NCI-H187 treated with DMSO at 0.1 percent for 48 hours (cell line): ENCODE measurements around the gene TPRN.
A peak's percentile ranks its signal among the peaks of the same experiment; 100 is the strongest.

Source experiments
- DNase-seq: peaks from one replicate; lab custom pipeline; 2025; lab: John Stamatoyannopoulos, UW

TPRN gene

DNA sequence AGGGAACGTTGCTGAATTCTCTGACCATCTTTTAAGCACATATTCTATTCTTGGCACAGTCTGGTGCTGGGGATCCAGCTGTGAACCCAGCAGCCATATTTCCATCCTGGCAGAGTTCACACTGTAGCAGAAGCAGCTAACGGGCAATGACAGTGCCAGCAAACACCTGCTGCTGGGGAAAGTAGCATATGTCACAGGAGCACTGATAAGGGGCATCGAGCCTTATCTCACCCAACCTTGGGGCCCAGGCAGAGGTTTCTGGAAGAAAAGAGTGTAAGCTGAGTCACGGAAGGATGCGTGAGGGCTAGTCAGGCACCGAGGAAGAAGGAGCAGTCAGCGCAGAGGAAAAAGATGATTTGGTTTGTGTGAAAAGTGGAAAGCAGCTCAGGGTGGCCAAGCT is 6.1 kb upstream of the TPRN start:
- no peak for DNase-seq

DNA sequence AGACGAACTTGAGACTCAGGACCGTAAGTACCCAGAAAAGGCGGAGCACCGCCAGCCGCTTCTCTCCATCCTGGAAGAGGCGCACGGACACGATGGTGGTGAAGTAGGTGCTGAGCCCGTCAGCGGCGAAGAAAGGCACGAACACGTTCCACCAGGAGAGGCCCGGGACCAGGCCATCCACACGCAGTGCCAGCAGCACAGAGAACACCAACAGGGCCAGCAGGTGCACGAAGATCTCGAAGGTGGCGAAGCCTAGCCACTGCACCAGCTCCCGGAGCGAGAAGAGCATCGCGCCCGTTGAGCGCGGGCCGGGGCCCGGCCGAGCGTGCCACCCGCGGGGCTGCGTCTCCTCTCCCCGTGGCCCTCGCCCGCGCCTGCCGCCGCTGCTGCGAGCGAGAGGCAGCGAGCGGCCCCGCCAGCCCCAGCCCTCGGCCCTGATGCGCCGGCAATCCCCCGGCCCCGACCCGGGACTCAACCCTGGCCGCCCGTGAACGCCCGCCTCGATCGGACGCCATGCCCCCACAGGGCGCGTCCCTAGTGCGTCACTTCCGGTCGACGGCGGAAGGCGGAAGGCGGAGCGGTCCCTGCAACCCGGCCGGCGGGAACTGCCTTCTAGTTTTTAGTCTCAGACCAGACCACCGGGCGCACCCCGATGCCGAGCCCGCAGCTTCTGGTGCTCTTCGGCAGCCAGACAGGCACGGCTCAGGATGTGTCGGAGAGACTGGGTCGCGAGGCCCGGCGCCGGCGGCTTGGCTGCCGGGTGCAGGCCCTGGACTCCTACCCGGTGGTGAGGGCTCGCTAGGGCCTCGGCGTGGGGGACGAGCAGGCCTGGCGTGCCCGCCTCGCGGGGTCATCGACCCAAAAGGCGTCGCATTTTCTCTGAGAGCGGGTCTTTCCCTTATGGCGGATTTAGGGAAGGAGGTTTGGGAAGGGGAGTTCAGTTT is 4.9 kb upstream of the TPRN start, which contains the start of the genes NDOR1 and TMEM203:
Gene NDOR1, plus strand, starts transcription at position 575 of the 944 bp plus-strand sequence. Its CDS starts 78 bp downstream, at position 653.
Gene TMEM203, minus strand, starts transcription at position 523 of the 944 bp plus-strand sequence. Its CDS starts 234 bp downstream, at position 289.
- DNase-seq: no peak

DNA sequence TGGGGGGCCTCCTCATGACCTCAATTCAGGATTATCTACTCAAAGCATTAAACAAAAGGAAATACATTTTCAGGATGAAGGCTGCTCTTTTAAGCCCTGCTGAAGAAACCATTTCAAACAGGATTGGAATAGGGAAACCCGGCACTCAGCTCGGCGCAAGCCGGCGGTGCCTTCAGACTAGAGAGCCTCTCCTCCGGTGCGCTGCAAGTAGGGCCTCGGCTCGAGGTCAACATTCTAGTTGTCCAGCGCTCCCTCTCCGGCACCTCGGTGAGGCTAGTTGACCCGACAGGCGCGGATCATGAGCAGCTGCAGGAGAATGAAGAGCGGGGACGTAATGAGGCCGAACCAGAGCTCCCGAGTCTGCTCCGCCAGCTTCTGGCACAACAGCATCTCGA is 4.2 kb upstream of the TPRN start:
- no peak for DNase-seq

DNA sequence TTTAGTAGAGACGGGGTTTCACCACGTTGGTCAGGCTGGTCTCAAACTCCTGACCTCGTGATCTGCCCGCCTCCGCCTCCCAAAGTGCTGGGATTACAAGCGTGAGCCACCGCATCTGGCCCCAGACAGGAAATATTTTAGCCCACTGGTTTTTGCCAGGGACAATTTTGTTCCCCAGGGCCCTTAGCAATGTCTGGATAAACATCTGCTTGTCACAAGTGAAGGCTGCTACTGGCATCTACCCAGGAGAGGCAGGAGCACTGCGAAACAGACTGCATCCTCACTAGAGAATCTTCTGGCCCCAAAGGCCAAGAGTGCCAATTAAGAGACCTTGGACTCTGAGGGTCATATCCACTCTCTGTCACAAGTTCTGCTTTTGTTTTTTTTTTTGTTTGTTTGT is 2.4 kb upstream of the TPRN start:
- no peak for DNase-seq

DNA sequence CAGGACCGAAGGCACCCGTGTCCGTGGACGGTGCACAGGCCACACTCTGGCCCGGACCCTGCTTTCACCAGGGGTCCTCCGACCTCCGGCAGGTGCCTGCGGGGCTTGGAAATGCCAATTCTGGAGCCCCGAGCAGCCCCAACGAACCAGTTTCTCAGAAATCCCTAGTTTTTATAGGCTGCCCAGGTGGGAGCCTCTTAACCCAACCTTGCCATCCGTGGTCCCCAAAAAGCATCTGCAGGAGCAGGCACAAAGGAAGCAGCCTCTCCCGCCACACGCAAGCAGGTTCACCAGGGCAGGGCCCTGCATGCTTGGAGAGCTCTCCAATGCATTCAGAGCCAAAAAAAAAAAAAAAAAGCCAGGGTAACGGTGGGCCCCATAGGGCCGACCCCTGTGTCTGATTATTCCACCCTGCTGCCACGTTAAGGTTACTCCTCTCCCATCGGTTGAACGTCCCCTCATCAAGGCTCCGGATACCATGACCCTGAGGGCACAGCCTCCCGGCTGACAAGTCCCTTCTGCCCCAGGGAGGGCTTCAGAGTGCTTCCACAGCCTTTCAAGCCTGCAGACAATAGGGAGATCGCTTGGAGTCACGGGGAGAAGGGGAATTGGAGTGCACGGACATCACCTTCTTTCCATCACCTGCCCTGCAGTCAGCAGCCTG is 796 bp upstream of the TPRN start:
- no peak for DNase-seq

DNA sequence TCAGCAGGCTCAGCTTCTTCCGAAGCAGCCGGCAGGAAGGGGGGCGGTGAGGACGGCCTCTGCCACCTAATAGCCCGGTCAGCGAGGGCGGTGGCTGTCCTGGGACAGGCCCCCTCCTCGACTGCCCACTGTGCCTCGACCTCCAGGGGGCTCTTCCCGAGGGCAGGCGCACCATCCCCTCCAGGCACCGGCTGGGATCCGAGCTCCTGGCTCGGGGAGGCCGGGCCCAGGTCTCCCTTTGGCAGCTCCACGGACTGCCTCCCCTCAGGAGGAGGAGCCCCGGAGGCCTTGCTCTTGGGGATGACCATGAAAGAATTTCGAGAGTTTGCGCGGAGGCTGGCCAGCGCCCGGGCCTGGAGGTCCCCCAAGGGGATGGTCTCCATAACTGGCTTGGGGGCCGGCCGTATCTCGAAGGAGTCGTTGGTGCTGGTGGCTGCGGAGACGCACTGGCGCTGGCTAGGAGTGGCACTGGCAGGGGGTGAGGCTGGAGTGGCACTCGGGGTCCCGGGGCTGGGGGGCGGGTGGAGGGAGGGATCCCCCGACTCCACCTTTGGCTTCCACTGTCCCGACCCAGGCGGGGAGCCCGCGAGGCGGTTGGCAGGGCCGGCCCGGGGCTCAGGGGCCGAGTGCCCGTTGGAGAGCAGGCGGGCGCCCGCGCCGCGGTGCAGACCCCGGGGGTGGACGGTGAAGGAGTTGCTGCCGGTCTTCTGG is 975 bp downstream of the TPRN start:
- DNase-seq: no peak

DNA sequence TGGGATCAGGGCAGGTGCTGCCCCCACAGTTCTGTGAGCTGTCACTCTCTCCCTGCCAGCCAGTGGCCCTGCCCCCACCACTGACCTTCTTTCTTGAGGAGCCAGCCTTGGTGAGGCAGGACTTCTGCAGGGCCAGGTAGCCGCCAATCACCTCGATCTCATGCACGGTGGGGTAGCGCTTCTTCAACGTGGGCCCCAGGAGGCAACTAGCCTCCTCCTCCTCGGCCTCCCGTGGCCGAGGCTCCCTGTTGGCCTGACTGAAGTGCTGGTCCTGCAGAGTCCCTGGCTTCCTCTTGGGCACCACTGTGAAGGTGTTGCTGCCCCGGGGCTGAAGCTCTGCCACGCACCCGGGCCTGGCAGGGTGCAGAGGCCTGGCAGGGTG is 1.6 kb downstream of the TPRN start:
- no peak for DNase-seq

DNA sequence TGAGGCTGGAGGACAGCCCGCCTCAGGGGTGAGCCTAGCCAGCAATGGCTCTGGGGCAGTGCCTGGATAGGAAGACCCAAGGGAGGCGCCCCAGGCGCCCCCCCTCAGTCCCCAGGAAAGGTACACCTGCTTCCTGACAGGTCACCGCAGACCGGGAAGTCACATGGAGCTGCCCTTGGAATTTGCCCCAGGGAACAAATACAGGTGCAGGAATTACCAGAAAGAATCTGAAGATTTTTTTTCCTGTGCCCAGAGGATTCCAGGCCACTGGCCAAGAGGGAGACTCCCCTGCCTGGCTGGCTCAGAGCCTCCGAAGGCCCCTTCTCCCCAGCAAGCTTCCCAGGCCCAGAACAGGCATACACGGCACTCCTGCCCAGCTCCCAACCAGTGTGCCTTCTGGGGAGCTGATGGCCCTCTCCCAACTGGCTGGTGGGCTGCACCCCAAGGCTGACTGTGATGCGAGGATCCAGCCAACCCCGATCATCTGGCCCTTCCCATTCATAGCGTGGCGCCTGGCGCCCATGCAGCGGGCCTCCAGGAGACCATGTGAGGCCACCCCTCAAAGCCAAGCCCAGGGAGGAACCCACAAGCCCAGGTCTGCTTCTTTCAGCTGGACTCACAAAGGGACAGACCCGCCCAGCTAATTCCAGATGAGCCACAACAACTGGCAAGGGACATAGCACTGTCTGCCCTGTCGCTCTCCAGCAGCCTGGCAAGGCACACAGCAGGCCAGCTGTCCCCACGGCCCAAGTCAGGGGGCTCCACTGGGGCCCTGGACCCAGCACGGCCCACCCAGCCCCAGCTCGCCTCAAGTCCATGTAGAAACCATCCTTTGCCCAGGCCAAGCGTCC is 2.3 kb downstream of the TPRN start:
- DNase-seq: no peak

DNA sequence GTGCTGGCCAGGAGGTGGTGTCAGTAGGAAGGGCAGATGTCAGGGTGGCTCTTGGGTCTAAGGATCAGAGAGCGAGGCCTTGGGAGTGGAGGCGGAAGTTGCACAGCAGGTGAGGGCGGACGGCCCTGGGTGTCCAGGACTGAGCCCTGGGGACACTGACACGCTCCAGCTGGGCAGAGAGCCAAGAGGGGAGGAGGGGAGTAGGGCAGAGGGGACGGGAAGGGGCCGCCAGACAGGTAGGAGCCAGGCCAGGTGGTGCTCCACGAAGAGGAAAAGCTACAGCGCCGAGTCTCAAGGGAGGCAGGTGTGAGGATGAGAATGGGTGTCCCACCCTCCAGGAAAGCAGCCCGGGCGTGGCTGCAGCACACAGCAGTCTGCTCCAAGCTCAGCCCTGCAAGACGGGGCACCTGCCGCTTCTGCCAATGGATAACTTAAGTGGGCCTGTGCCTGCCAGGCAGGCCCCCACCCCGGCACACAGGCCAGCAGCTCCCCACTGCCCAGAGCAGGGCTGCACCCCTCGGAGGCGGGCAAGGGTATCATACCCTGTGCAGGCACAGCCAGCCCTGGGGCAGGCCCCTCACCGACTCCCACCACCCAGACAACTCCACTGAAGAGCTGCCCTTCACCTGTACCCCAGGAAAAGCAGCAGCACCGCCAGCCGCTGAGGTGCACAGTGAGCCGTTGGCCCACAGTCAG is 4.9 kb downstream of the TPRN start:
- DNase-seq: peak; percentile 62

DNA sequence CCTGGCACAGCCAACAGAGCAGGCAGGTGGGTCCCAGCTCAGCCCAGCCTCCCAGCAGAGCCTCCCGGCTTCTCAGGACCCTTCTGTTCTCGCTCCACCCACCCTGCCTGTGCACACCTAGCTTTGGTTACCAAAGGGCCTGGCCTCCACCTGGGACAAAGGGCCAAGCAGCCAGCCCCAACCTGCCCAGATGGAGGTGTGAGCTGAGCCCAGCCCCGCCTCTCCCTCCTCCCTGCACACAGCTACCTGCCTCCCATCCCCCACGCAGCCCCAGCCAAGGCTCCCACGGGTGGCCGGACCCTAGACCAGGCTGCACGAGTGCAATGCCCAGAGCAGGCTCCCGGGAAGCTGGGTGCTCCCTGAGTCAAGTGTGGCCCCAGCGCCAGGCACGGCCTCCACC is 5.6 kb downstream of the TPRN start:
- no peak for DNase-seq

DNA sequence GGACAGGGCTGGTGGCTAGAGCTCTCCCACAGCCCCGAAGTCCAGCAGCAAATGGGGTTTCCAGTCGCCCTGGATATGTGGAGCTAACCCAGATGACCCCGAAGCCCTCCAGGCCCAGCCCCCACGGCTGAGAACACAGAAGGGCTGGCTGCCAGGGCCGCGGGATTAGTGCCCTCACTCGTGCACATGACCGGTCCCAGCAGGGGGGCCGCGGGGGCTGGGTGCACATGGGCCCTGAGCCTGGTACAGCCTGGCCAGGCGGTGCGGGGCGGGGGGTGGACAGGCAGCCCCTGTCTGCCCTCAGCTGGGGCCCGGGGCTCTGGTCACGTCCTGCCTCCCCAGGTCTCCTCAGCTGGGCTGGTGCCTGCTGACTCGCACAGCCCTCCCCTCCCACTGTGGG is 6.2 kb downstream of the TPRN start:
- DNase-seq: no peak

DNA sequence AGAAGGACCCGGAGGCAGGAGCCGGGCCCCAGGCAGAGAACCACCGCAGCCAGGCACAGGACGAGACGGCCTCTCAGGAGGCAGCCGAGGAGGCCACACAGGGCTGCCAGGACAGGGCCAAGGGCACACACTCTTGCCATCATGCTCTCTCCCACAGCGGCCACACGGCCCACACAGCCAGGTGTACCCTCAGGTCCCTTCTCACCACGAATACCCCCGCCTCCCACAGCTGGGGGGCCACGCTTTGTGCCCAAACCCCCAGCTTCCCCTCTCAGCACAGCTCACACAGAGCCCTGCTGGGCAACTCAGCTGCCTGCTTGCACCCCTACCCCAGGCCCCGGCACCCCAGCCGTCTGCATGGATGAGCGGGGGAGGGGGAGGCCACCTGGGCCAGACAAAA is 6.8 kb downstream of the TPRN start:
- DNase-seq: no peak

DNA sequence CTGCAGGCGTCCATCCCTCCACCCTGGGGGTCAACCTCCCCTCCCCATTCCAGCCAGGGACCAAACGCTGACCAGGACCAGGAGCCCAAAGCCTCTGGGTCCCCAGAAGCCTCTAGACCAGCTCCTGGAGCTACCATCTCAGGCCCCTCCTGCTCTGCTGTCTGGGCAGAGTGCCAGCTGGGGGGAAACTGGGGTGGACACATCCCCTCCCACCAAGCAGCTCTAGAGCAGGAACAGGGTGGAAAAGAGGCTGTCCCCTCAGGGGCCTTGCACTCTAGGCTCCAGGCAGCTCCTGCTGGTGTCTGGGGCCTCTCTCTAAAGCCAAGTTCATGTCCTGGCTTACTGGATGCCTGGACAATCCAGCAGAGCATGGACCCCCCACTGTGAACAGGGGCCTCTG is 7.7 kb downstream of the TPRN start:
- no peak for DNase-seq

DNA sequence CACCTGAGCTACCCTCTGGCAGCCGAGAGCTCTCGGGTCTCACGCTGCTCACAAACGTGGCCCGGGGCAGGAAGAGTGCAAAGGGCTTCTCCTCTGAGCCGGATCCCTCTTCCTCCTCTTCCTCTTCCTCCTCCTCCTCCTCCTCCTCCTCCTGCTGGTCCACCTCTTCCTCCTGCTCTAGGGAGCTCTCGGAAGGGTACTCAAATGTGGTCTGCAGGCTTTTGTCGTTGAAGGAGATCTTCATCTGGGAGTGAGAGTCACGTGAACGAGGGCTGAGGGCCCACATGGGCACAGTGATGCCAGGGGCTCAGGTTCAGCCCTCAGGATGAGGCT is 8.1 kb downstream of the TPRN start:
- DNase-seq: no peak

DNA sequence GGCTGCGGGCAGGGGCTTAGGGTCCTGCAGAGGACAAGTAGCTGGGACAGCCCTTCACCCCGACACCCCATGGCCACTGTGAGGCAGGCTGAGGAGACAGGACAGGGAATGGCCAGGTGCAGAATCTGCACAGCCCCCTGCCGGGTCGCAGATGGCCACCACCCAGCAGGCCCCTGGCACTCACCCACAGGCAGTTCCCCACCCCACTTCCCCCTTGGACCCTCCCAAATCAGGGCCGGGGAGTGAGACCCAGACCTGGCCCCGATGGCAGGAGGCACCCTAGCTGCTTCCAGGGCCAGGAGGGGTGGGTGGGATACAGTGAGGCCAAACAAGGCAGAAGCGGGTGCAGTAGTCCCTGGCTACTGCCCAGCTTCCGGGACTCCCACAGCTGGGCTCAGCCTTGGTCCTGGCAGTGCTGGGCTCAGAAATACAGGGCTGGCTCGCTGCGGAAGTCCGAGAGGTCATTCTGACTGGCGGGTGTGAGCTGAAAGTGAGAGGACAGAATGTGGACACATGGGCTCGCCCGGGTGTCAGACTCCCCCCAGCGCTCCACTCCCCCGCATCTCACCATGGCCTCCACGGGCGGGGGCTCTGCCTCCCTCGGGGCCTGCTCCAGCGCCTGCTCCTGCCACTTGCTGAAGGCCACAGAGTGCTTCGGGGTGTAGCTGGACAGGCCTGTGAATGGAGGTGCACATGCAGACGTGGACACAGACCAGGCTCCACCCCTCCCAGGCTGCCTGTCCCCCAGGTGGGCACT is 8.7 kb downstream of the TPRN start:
- no peak for DNase-seq

DNA sequence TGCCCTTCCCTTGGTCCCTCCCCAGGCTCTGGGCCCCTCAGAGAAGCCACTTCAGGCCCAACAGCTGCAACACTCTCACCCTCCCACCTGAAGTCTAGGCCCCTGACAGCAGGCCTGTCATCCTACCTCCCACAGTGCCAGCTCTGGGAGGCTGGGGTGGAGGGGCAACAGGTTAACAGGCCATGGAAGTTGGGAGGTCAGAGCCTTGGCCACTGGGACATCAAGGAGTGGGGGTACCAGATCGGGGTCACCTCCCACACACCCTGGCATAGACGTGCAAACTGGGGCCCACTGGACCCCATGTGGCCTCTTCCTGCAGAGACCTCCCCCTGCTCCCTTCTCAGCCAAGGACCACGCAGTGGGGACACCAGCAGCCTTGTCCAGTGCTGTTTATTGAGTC is 9.3 kb downstream of the TPRN start:
- no peak for DNase-seq

DNA sequence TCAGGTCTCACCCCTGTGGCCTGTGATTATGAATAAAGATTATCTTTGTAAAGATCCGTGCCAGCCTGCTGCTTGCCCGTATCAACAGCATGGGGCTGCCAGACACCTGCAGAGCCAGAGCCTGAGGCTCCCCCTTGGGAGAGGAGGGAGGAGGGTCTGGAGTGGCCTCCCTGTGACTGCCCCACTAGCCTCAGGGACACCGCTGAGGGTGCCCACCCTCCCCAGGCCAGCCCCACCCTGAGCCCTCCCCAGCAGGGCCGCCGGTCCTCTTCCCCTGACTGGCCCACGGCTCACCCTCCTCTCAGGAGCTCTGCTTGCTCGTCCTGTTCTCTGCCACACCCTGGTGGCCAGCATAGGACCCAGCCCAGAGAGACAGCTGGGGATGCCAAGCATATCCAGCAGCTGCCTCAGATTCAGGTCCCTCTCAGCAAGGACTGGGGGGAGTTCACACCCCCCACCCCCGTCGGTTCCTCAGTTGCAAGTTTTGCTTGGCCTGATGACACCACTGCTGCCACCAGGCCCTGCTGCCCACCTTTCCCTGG is 10.2 kb downstream of the TPRN start:
- no peak for DNase-seq

DNA sequence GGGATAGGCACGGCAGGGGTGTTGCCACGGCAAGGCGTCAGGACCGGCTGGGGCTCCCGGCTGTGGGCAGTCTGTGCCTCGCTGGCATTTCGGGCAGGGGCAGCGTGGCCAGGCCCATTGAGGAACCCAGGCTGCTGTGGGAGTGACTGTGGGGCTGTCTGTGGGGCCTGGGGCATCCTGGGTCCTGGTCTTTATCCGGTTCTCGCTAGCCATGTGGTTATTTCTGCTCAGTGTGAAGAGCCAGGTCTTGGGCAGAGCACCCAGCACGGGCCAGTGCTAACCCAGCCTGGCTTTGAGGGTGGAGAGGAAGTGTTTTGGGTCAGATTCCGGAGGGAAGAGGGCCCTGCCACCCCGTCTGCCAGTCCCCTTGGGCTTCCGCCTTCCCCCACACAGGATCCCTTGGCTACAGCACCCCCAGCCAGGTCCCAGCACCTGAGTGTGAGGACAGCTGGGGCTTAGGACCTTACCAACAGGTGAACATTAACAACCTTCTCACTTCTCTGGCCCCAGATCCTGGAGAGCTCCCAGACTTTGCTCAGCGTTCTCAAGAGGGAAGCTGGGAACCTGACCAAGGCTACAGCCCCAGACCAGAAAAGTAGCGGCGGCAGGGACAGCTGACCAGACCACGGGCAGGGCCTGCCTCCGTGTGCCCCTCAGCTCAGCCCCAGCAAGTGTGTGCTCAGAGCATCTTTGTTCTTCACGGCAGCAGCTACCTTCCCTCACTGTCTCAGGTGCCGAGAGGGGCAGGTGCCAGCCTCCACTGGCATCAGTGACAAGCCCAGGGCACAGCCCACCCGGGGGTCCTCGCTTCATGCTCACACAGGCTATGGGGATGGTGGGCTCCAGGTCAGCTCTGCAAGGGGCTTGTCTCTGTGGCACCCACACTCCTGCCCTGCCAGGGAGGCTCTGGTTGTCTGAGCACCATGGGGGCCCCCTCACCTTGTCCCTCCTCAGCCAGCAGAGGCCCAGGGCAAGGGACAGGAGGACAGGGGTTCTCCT is 10.9 kb downstream of the TPRN start:
- DNase-seq: no peak
